Activated T-cell treated with anti-CD3 and anti-CD28 coated beads for 4 hours (primary cell): ENCODE measurements around the gene PLCB2.
A peak's percentile ranks its signal among the peaks of the same experiment; 100 is the strongest.

Experiments
- DNase-seq: peaks from one replicate; pipeline ENCODE4 v3.0.0-alpha.2; 2020

Gene PLCB2

GRCh38 chr15:40307421-40308211 is at the start of gene PLCB2:
Gene PLCB2 (minus strand): TSS chr15:40307935. CDS start chr15:40307672, 263 bp downstream.
- peak; percentile 40 for DNase-seq

- DNase-seq = no peak
These were observed 49.5 kb upstream of the PLCB2 start for GRCh38 chr15:40357246-40357645.

- no peak for DNase-seq
These were observed 48.3 kb upstream of the PLCB2 start for GRCh38 chr15:40355976-40356585.

- no peak for DNase-seq
These were observed 46.9 kb upstream of the PLCB2 start for GRCh38 chr15:40354408-40355171.

- no peak for DNase-seq
These were observed 46.0 kb upstream of the PLCB2 start for GRCh38 chr15:40353697-40354096.

- no peak for DNase-seq
These were observed 44.7 kb upstream of the PLCB2 start for GRCh38 chr15:40352281-40352901.

GRCh38 chr15:40349163-40349562 is 41.4 kb upstream of the PLCB2 start:
- DNase-seq = no peak

- no peak for DNase-seq
These were observed 40.7 kb upstream of the PLCB2 start for GRCh38 chr15:40348474-40348870.

- no peak for DNase-seq
These were observed 40.1 kb upstream of the PLCB2 start for GRCh38 chr15:40347559-40348473.

- DNase-seq = no peak
These were observed 39.1 kb upstream of the PLCB2 start for GRCh38 chr15:40346579-40347558.

- no peak for DNase-seq
These were observed 38.3 kb upstream of the PLCB2 start for GRCh38 chr15:40345867-40346578.

- DNase-seq = no peak
These were observed 37.6 kb upstream of the PLCB2 start for GRCh38 chr15:40345225-40345866.

- DNase-seq = peak; percentile 62
These were observed 36.9 kb upstream of the PLCB2 start for GRCh38 chr15:40344631-40345120.

- no peak for DNase-seq
These were observed 36.5 kb upstream of the PLCB2 start for GRCh38 chr15:40344217-40344616.

- DNase-seq = no peak
These were observed 35.8 kb upstream of the PLCB2 start for GRCh38 chr15:40343512-40343911.

GRCh38 chr15:40342416-40343320 is 34.9 kb upstream of the PLCB2 start:
- no peak for DNase-seq

GRCh38 chr15:40340740-40341400 is 33.1 kb upstream of the PLCB2 start, which contains the start of gene CCDC9B:
Gene CCDC9B (minus strand): TSS chr15:40340939. CDS start chr15:40340819, 120 bp downstream.
- DNase-seq = no peak
